NCI-H2196 treated with DMSO at 0.1 percent for 48 hours (cell line): Measurements from ENCODE around the gene CCDC200.
"Not testable (repeated sequence)": the region's sequence is repeated elsewhere in the genome, so short reads cannot be mapped to it uniquely, and the experiment has no call there.

ENCODE experiments used
- DNase-seq: peaks from one replicate; lab custom pipeline; 2025; ENCODE audit not compliant: unreplicated experiment; lab: John Stamatoyannopoulos, UW

The CCDC200 gene

GRCh38 chr17:43216762-43217613 is 11.4 kb downstream of the CCDC200 start:
- DNase-seq: no peak

- no peak for DNase-seq
These were observed 12.1 kb downstream of the CCDC200 start for GRCh38 chr17:43216369-43216761.

- no peak for DNase-seq
These were observed 13.1 kb downstream of the CCDC200 start for GRCh38 chr17:43215341-43215740.

GRCh38 chr17:43213545-43213944 is 14.9 kb downstream of the CCDC200 start:
- DNase-seq: no peak

GRCh38 chr17:43212641-43213490 is 15.6 kb downstream of the CCDC200 start:
- no peak for DNase-seq

DNA sequence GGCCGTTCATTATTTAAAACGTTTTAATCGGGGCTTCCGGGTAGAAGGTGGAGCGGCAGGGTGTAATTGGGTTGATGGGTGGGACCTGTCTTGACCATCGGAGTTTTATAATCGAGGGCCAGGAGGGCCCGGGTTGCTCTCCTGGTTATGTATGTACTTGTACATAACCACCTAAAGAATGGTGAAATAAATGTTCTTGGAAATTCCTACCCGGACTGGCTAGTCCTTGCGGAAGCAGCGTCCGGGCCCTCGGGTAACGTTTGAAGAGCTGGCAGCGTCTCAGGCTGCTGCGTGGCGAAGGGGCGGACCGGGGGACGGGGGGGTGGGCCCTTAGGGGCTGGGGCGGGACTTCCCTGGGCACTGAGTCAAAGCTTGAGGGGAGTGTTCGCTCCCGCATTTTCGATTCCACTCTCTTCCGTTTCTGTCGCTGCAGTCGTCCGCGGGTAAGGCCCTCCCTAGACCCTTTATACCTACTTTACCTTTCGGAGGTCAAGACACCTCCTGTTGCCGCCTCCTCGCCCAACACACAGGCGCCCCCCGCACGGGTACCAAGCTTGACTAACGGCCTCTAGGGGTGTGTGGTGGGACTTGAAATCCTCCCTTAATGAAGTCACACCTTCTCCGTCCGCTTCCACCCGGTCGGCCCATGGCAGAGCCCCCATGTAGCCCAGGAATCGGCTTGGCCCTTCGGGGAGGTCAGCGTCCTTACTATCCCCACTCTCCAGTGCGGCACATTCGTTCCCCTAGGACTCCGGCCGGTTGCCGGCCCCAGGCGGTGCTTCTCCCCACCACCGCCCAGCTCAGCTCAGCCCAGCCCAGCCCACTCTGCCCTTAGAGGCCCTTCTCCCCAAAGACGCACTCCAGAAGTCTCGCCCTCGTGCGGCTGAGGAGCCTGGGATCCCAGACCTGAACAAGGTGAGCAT is 16.7 kb downstream of the CCDC200 start, which contains the start of gene TMEM106A:
Gene TMEM106A (plus strand): TSS at position 396 of the 923 bp plus-strand sequence. CDS start 1,167 bp downstream, outside the sequence.
- no peak for DNase-seq

GRCh38 chr17:43211123-43211479 is 17.3 kb downstream of the CCDC200 start:
- no peak for DNase-seq

DNA sequence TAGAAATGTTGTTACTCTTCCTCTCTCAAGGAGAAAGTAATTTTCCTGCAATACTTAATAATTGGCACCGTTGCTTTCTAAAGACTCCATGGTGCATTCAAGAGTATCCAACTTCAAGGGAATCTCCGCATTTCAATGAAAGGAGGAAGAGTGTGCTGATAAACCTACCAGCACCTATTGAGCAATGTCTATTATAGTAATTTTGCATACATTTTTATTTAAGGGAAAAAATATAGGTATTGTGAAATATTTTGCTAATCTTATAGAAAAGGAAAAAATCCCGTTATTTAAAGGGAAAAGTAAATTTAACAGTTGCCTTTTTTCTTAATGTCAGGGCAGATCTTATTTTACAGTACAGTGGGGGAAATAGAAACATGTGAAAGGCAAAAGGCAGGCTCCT is 17.8 kb downstream of the CCDC200 start:
- no peak for DNase-seq

DNA sequence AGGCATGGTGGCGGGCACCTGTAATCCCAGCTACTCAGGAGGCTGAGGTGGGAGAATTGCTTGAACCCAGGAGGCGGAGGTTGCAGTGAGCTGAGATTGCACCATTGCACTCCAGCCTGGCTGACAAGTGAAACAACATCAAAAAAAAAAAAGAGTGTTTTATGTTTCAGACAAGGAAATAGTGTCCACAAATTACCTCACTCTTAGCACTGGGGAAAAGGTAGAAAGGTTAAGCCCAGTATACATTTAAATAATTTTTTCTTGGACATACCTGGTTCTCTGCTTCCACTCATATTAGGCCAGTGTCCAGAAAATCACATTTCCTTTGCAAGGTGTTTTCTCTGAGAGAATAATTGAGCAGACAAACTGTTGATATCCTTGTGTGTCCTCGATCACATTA is 25.4 kb downstream of the CCDC200 start:
- DNase-seq: not testable (repeated sequence)

DNA sequence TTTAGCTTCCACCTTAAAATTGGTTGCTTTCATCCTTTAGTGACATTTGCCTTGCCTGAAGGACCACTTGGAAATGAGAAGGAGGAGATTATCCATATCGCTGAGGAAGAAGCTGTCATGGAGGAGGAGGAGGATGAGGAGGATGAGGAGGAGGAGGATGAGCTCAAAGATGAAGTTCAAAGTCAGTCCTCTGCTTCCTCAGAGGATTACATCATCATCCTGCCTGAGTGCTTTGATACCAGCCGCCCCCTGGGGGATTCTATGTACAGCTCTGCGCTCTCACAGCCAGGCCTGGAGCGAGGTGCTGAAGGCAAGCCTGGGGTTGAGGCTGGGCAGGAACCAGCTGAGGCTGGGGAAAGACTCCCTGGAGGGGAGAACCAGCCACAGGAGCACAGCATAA is 28.3 kb downstream of the CCDC200 start:
- no peak for DNase-seq

DNA sequence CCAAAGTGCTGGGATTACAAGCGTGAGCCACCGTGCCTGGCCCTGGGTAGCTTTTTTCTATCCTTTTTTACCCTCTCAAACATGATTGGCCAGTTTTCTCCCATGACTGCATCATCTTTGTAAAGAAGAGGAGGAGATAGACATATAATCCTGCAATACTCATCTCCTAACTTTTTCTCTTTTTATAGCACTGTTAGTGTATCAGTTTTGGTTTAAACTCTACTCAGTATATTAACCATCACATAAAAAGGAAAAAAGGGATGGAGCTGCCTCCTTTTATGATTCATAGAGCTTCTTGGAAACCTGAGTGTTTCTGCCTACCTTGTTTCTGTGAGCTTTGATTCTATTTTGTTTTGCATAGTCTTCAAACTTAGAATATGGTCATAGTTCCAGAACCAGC is 28.8 kb downstream of the CCDC200 start:
- DNase-seq: no peak

GRCh38 chr17:43193251-43193650 is 35.2 kb downstream of the CCDC200 start:
- no peak for DNase-seq

DNA sequence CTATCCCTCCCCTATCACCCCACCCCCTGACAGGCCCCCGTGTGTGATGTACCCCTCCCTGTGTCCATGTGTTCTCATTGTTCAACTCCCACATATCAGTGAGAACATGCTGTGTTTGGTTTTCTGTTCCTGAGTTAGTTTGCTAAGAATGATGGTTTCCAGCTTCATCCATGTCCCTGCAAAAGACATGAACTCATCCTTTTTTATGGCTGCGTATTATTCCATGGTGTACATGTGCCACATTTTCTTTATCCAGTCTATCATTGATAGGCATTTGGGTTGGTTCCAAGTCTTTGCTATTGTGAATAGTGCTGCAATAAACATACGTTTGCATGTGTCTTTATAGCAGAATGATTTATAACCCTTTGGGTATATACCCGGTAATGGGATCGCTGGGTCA is 41.8 kb downstream of the CCDC200 start:
- not testable (repeated sequence) for DNase-seq

GRCh38 chr17:43183921-43184320 is 44.5 kb downstream of the CCDC200 start:
- DNase-seq: no peak

DNA sequence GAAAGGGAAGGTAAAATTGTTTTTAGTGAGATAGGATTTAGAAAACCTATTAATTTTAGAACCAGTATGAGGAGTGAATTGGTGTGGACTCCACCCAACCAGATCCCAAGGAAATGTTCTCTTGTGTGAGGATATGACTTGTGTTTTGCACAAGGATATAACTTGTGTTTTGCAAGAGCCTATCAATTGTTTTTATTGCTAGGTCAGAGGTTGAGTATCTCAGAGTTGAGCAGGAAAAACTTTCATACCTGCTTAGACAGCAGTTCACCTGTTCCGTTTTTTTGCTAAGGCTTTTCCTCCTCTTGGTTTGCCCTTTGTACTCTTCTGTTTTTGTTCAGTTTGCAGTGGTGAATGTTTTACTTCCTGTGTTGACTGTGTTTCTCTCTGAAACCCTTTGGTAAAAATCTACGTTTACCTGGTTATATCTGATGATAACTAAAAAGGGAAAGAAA is 52.3 kb downstream of the CCDC200 start:
- no peak for DNase-seq

GRCh38 chr17:43175213-43176118 is 53.0 kb downstream of the CCDC200 start:
- DNase-seq: no peak

DNA sequence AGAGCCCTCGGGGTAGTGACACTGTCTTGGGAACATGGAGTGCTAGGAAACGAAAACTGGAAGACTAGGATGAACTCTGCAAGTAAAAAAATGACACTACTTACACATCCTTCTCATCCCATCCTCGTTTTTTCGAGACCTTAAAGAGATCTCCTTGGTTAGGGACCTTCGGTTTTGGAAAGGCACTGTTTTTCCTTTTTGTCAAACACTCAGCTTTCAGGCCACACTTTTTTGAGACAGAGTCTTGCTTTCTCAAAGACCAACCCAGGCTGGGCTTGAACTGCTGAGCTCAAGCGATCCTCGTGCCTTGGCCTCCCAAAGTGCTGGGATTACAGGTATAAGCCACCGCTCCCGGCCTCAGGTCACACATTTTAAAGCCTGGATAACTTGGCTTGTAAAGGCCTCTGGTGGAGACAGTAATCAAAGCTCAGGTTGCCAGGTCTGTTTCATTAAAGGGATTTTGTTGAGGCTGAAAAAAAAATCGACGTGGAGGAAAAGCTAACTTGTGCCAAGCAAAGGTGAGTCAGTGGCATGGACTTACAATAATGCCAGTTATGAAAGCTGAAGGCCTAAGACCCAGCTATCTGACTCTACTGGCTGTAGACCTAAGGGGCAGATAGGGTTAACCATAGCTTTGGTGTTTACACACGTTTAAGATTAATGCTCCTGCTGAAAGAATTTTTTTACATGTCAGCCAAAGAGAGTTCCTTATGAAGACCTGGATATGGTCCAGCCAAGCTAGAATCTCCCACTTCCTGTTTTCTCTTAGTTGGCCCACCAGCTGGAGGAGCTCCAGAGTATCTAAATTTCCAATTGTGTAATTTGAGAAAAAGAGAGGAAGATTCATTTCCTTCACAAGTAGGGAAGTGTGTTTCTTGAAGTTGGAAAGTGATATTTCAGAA is 56.6 kb downstream of the CCDC200 start:
- no peak for DNase-seq
